ENCODE data around the gene PNPT1. TPM values are rescaled to one million over a fixed set of nuclear protein-coding genes. Genes with fewer than 3 reads are reported as not detected.

PNPT1 gene
- total and polyA plus RNA-seq, 2 of the 13 experiments (the other 11 are each of a cell fraction or from before 2014, with no cell fraction given) = 23.4 to 61.0 TPM

DNA sequence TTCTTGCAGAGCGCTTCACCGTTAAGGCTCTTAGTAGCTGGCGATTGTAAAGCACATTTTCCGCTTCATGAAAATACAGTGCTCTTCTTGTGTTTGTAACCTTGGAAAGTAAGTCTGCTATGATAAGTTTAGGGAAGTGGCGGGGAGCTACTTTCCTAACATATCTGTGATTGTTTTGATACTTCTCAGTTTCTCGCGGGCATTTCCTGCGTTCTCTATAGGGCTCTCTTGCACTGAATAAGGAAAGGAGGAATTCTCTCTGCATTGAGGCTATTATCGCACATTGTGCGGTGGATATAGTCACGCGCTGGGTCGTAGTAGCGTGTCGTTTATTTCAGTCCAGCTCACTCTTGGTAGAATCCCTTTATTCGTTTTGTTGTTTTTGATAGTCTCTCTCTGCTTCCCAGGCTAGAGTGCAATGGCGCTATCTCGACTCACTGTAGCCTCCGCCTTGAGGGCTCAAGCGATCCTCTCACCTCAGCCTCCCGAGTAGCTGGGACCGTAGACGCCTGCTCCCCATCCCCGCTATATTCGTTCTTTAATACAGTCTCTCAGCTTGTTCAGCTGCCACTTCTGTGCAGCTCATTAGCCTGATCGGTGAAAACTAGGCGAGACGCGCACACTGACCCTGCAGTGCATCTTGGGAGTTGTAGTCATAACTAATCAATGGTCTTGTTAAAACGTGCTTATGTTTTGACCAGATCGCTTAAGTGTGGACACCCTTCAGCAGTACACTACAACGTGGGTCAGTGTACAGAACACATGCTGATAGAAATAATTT, 75.2 kb downstream of the PNPT1 start (continued):
- TF ChIP-seq RBAK (CRISPR knock-in tag; IDR thresholded peaks at IDR 0.05) (no peak), NFATC3 (CRISPR knock-in tag; IDR thresholded peaks at IDR 0.05) (no peak), HMG20B (CRISPR knock-in tag; conservative IDR thresholded peaks at IDR 0.05) (no peak), TRIM24 (CRISPR knock-in tag; IDR thresholded peaks at IDR 0.05) (no peak), RFX1 (IDR thresholded peaks at IDR 0.05) (no peak), U2AF1 (optimal IDR thresholded peaks at IDR 0.05; ENCODE audit: low read depth, low read length) (no peak), ZNF878 (CRISPR knock-in tag; IDR thresholded peaks at IDR 0.05) (no peak), ZFY (CRISPR knock-in tag; IDR thresholded peaks at IDR 0.05) (peak; percentile 47; the same call in 1 of the 2 replicates), BORCS8-MEF2B (CRISPR knock-in tag; IDR thresholded peaks at IDR 0.05) (no peak), GATAD2A (CRISPR knock-in tag; IDR thresholded peaks at IDR 0.05) (peak; percentile 29; the same call in 1 of the 2 replicates), AGO1 (IDR thresholded peaks at IDR 0.05; ENCODE audit: low read depth, low read length, poor library complexity, severe bottlenecking) (no peak), ZFP36L1 (CRISPR knock-in tag; IDR thresholded peaks at IDR 0.05) (no peak), GATAD1 (CRISPR knock-in tag; IDR thresholded peaks at IDR 0.05) (peak; percentile 90), ZNF749 (CRISPR knock-in tag; IDR thresholded peaks at IDR 0.05; ENCODE audit: borderline replicate concordance) (no peak; the same call in 1 of the 2 replicates), SRSF1 (optimal IDR thresholded peaks at IDR 0.05; ENCODE audit: low read depth, low read length) (no peak), ZNF136 (CRISPR knock-in tag; IDR thresholded peaks at IDR 0.05; ENCODE audit: low read depth) (no peak), ZSCAN21 (CRISPR knock-in tag; IDR thresholded peaks at IDR 0.05; ENCODE audit: borderline replicate concordance) (no peak), MLLT10 (CRISPR knock-in tag; IDR thresholded peaks at IDR 0.05) (no peak), FOXA3 (CRISPR knock-in tag; IDR thresholded peaks at IDR 0.05) (no peak), PHF20 (CRISPR knock-in tag; IDR thresholded peaks at IDR 0.05) (peak; percentile 14; the same call in 1 of the 2 replicates)
- TF ChIP-seq, protein P1, sequence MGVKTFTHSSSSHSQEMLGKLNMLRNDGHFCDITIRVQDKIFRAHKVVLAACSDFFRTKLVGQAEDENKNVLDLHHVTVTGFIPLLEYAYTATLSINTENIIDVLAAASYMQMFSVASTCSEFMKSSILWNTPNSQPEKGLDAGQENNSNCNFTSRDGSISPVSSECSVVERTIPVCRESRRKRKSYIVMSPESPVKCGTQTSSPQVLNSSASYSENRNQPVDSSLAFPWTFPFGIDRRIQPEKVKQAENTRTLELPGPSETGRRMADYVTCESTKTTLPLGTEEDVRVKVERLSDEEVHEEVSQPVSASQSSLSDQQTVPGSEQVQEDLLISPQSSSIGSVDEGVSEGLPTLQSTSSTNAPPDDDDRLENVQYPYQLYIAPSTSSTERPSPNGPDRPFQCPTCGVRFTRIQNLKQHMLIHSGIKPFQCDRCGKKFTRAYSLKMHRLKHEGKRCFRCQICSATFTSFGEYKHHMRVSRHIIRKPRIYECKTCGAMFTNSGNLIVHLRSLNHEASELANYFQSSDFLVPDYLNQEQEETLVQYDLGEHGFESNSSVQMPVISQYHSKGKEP (CRISPR knock-in tag; IDR thresholded peaks at IDR 0.05) = no peak
- TF ChIP-seq, protein P2, sequence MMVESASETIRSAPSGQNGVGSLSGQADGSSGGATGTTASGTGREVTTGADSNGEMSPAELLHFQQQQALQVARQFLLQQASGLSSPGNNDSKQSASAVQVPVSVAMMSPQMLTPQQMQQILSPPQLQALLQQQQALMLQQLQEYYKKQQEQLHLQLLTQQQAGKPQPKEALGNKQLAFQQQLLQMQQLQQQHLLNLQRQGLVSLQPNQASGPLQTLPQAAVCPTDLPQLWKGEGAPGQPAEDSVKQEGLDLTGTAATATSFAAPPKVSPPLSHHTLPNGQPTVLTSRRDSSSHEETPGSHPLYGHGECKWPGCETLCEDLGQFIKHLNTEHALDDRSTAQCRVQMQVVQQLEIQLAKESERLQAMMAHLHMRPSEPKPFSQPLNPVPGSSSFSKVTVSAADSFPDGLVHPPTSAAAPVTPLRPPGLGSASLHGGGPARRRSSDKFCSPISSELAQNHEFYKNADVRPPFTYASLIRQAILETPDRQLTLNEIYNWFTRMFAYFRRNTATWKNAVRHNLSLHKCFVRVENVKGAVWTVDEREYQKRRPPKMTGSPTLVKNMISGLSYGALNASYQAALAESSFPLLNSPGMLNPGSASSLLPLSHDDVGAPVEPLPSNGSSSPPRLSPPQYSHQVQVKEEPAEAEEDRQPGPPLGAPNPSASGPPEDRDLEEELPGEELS (CRISPR knock-in tag; IDR thresholded peaks at IDR 0.05) = peak; percentile 53; the same call in 1 of the 2 replicates
- TF ChIP-seq, protein P3, sequence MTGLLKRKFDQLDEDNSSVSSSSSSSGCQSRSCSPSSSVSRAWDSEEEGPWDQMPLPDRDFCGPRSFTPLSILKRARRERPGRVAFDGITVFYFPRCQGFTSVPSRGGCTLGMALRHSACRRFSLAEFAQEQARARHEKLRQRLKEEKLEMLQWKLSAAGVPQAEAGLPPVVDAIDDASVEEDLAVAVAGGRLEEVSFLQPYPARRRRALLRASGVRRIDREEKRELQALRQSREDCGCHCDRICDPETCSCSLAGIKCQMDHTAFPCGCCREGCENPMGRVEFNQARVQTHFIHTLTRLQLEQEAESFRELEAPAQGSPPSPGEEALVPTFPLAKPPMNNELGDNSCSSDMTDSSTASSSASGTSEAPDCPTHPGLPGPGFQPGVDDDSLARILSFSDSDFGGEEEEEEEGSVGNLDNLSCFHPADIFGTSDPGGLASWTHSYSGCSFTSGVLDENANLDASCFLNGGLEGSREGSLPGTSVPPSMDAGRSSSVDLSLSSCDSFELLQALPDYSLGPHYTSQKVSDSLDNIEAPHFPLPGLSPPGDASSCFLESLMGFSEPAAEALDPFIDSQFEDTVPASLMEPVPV (CRISPR knock-in tag; IDR thresholded peaks at IDR 0.05) = no peak
- TF ChIP-seq, protein P4, sequence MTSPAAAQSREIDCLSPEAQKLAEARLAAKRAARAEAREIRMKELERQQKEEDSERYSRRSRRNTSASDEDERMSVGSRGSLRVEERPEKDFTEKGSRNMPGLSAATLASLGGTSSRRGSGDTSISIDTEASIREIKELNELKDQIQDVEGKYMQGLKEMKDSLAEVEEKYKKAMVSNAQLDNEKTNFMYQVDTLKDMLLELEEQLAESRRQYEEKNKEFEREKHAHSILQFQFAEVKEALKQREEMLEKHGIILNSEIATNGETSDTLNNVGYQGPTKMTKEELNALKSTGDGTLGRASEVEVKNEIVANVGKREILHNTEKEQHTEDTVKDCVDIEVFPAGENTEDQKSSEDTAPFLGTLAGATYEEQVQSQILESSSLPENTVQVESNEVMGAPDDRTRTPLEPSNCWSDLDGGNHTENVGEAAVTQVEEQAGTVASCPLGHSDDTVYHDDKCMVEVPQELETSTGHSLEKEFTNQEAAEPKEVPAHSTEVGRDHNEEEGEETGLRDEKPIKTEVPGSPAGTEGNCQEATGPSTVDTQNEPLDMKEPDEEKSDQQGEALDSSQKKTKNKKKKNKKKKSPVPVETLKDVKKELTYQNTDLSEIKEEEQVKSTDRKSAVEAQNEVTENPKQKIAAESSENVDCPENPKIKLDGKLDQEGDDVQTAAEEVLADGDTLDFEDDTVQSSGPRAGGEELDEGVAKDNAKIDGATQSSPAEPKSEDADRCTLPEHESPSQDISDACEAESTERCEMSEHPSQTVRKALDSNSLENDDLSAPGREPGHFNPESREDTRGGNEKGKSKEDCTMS (CRISPR knock-in tag; conservative IDR thresholded peaks at IDR 0.05) = no peak; the same call in 1 of the 2 replicates
